Smooth muscle cell of the umbilical artery (primary cell): Measurements from ENCODE around the gene BZW2. TPM values are rescaled to one million over a fixed set of nuclear protein-coding genes. Genes with fewer than 3 reads are reported as not detected.

Source experiments
- total RNA-seq: library from RNA; depleted of rRNA; stranded (reverse); fragments of >200 nt; gene quantifications from 2 replicates; pipeline ENCODE4 v1.2.3, GENCODE V29; 2014

The BZW2 gene
- 70.7 and 128 TPM in 2 replicates for total RNA-seq

GRCh38 chr7:16645593-16646471 is at the start of gene BZW2, which contains the start of gene ANKMY2:
Gene BZW2 (plus strand): TSS chr7:16646181. CDS start chr7:16665444, 19,263 bp downstream.
Gene ANKMY2 (minus strand): TSS chr7:16645754. CDS start chr7:16645573, 181 bp downstream.

GRCh38 chr7:16753102-16753931 is 107.3 kb downstream of the BZW2 start, which contains the start of gene TSPAN13:
Gene TSPAN13 (plus strand): TSS chr7:16753755. CDS start chr7:16753968, 213 bp downstream.

Other genes starting within 250 kb of the BZW2 start
- 1.7 and 2.7 TPM in 2 replicates for gene CRPPA, start 224.6 kb upstream of the BZW2 start, total RNA-seq
- under 0.01 and 0.05 TPM in 2 replicates for gene SOSTDC1, start 180.4 kb upstream of the BZW2 start, total RNA-seq
- gene LRRC72, start 119.4 kb upstream of the BZW2 start, total RNA-seq = not detected in 2 replicates
- gene ANKMY2, start 427 bp upstream of the BZW2 start, total RNA-seq = 24.1 and 40.6 TPM in 2 replicates
- 64.1 and 71.3 TPM in 2 replicates for gene TSPAN13, start 107.6 kb downstream of the BZW2 start, total RNA-seq
- not detected in 2 replicates for gene AGR2, start 158.8 kb downstream of the BZW2 start, total RNA-seq
- not detected in 2 replicates for gene AGR3, start 235.8 kb downstream of the BZW2 start, total RNA-seq